HL-60 (cell line): ENCODE results near the gene RENBP.

ENCODE experiments used
- GABPA ChIP-seq: IDR thresholded peaks from 2 replicates; pipeline ENCODE4 v1.6.1; 2012; ENCODE audit warnings: low read depth
- POLR2AphosphoS5 ChIP-seq: IDR thresholded peaks from 2 replicates; pipeline ENCODE4 v1.6.1; 2012; ENCODE audit warnings: low read depth
- SPI1 ChIP-seq: IDR thresholded peaks from 2 replicates; pipeline ENCODE4 v1.6.1; 2012; ENCODE audit warnings: low read depth, mild to moderate bottlenecking, borderline replicate concordance
- TF ChIP-seq, protein P1 (sequence below): IDR thresholded peaks from one replicate; pipeline ENCODE4 v1.5.1; 2011; ENCODE audit warnings: low read length, control low read depth, inconsistent platforms; ENCODE audit not compliant: insufficient read depth
- TF ChIP-seq, protein P2 (sequence below): IDR thresholded peaks from 2 replicates; pipeline ENCODE4 v1.6.1; 2012; ENCODE audit warnings: low read depth; ENCODE audit not compliant: insufficient replicate concordance

DNA sequence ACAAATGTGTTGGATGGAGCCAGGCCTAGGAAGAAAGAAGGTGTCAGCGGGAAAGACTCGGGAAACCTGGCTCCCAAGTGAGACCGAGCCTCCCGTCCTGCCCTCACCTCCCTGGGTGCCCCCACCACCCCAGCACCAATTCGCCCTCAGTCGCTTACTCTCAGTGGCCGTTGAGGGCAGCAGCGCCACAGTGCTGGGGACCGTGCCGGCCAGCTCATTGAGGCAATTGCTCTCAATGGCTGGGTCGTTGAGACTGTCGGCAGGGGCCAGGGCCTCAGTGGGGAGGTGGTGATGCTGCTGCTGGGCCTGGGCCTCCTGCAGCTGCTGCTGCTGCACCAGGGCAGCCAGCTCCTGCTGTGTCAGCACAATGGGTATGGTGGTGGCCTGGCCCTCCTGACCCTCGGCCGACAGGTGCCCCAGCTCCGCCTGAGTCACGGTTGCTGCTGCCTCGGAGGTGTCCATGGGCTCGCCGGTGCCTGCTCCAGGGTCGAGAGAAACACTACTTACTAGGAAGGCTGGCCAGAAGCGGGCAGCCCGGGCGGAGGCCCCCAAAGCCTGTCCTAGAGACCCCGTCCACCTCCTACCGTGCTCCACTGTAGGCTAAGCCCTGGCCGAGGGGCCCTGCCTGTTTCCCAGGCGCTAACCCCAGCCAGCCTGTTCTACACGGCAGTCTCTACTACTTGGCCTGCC is 7.4 kb upstream of the RENBP start:
- TF ChIP-seq, protein P1, sequence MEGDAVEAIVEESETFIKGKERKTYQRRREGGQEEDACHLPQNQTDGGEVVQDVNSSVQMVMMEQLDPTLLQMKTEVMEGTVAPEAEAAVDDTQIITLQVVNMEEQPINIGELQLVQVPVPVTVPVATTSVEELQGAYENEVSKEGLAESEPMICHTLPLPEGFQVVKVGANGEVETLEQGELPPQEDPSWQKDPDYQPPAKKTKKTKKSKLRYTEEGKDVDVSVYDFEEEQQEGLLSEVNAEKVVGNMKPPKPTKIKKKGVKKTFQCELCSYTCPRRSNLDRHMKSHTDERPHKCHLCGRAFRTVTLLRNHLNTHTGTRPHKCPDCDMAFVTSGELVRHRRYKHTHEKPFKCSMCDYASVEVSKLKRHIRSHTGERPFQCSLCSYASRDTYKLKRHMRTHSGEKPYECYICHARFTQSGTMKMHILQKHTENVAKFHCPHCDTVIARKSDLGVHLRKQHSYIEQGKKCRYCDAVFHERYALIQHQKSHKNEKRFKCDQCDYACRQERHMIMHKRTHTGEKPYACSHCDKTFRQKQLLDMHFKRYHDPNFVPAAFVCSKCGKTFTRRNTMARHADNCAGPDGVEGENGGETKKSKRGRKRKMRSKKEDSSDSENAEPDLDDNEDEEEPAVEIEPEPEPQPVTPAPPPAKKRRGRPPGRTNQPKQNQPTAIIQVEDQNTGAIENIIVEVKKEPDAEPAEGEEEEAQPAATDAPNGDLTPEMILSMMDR = no peak
- TF ChIP-seq POLR2AphosphoS5 (no peak), GABPA (no peak), SPI1 (no peak)
- TF ChIP-seq, protein P2, sequence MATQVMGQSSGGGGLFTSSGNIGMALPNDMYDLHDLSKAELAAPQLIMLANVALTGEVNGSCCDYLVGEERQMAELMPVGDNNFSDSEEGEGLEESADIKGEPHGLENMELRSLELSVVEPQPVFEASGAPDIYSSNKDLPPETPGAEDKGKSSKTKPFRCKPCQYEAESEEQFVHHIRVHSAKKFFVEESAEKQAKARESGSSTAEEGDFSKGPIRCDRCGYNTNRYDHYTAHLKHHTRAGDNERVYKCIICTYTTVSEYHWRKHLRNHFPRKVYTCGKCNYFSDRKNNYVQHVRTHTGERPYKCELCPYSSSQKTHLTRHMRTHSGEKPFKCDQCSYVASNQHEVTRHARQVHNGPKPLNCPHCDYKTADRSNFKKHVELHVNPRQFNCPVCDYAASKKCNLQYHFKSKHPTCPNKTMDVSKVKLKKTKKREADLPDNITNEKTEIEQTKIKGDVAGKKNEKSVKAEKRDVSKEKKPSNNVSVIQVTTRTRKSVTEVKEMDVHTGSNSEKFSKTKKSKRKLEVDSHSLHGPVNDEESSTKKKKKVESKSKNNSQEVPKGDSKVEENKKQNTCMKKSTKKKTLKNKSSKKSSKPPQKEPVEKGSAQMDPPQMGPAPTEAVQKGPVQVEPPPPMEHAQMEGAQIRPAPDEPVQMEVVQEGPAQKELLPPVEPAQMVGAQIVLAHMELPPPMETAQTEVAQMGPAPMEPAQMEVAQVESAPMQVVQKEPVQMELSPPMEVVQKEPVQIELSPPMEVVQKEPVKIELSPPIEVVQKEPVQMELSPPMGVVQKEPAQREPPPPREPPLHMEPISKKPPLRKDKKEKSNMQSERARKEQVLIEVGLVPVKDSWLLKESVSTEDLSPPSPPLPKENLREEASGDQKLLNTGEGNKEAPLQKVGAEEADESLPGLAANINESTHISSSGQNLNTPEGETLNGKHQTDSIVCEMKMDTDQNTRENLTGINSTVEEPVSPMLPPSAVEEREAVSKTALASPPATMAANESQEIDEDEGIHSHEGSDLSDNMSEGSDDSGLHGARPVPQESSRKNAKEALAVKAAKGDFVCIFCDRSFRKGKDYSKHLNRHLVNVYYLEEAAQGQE = no peak
